ENCODE data around the gene CD7. TPM values are rescaled to one million over a fixed set of nuclear protein-coding genes. Genes with fewer than 3 reads are reported as not detected.

CD7 gene
- total RNA-seq, 1 experiment from 2014 or later = 0.77 TPM

GRCh38 chr17:82332669-82333278, 15.4 kb upstream of the CD7 start:
- Histone ChIP-seq H3K4me3 (ENCODE audit: low read depth in 2 of 2, low read length in 2 of 2) (peak overlapping the region; percentile 43 to 71), H3K27ac (ENCODE audit: low read length) (peak overlapping the region; percentile 46; the same call in 1 of the 2 replicates), H3K36me3 (ENCODE audit: control insufficient read depth, insufficient read depth, low read length) (peaks cover 2% of the 10 kb centered on the region; the same call in 1 of the 2 replicates), H3K4me1 (ENCODE audit: control insufficient read depth, insufficient read depth, low read length) (peaks cover 67% of the 10 kb centered on the region), H3K9me3 (ENCODE audit: control insufficient read depth, insufficient read depth, low read depth, low read length) (no peaks in the 10 kb centered on the region), H3K27me3 (ENCODE audit: control insufficient read depth, insufficient read depth, low read length) (no peaks in the 10 kb centered on the region)
- ChIA-PET POLR2A (no interaction called here), CTCF (interaction anchor here (1.0 kb wide), 1 partner anchor 10 kb away, joined by 4 read pairs; no protein-coding TSS in a partner anchor)
- BruUV-seq (replicated peaks) = no TSS peak
- in situ Hi-C loops (cut with HindIII; ENCODE audit: low pct_unique_long_range_greater_than_20kb, low sequenced_read_pairs) (no loop called here), intact Hi-C loops (cut with micrococcal nuclease; ENCODE audit: unreplicated experiment) (loop anchor here (5.0 kb wide), 1 partner anchor 35 kb away; no protein-coding TSS in a partner anchor)
- ATAC-seq (peak; percentile 42), DNase-seq (ENCODE audit: low read depth, low spot score) (no peak)
- no peak for TF ChIP-seq REST (IDR thresholded peaks at IDR 0.05; ENCODE audit: insufficient read depth in 1 of 2, low read depth in 2 of 2, low read length in 1 of 2)
- TF ChIP-seq SIN3A (IDR thresholded peaks at IDR 0.05; ENCODE audit: borderline replicate concordance, insufficient read depth, low read depth, low read length) = no peak
- TF ChIP-seq CTCF (IDR thresholded peaks at IDR 0.05) = no peak
- no peak for TF ChIP-seq POLR2AphosphoS5 (IDR thresholded peaks at IDR 0.05; ENCODE audit: low read depth, low read length)
- TF ChIP-seq TCF7L2 (IDR thresholded peaks at IDR 0.05; ENCODE audit: low read depth, low read length) = no peak

- DNase-seq (ENCODE audit: low read depth, low spot score) (no peak), ATAC-seq (no peak)
- TF ChIP-seq REST (IDR thresholded peaks at IDR 0.05; ENCODE audit: insufficient read depth in 1 of 2, low read depth in 2 of 2, low read length in 1 of 2) (no peak), POLR2AphosphoS5 (IDR thresholded peaks at IDR 0.05; ENCODE audit: low read depth, low read length) (no peak), TCF7L2 (IDR thresholded peaks at IDR 0.05; ENCODE audit: low read depth, low read length) (no peak), SIN3A (IDR thresholded peaks at IDR 0.05; ENCODE audit: borderline replicate concordance, insufficient read depth, low read depth, low read length) (no peak), CTCF (IDR thresholded peaks at IDR 0.05) (no peak)
- intact Hi-C loops (cut with micrococcal nuclease; ENCODE audit: unreplicated experiment) (loop anchor here (5.0 kb wide), 1 partner anchor 34 kb away; no protein-coding TSS in a partner anchor), in situ Hi-C loops (cut with HindIII; ENCODE audit: low pct_unique_long_range_greater_than_20kb, low sequenced_read_pairs) (no loop called here)
- no TSS peak for BruUV-seq (replicated peaks)
- no peak overlapping the region for H3K4me3 ChIP-seq (ENCODE audit: low read depth in 2 of 2, low read length in 2 of 2)
- H3K27ac ChIP-seq (ENCODE audit: low read length) = no peak overlapping the region
- H3K4me1 ChIP-seq (ENCODE audit: control insufficient read depth, insufficient read depth, low read length) = peaks cover 58% of the 10 kb centered on the region
- no peaks in the 10 kb centered on the region for H3K9me3 ChIP-seq (ENCODE audit: control insufficient read depth, insufficient read depth, low read depth, low read length)
- H3K36me3 ChIP-seq (ENCODE audit: control insufficient read depth, insufficient read depth, low read length) = peaks cover 2% of the 10 kb centered on the region; the same call in 1 of the 2 replicates
- ChIA-PET CTCF (no interaction called here), POLR2A (no interaction called here)
- no peaks in the 10 kb centered on the region for H3K27me3 ChIP-seq (ENCODE audit: control insufficient read depth, insufficient read depth, low read length)
Observed at GRCh38 chr17:82331345-82331939, 14.0 kb upstream of the CD7 start.

Measured in Panc1 (cell line).